PC-9 (cell line): Measurements from ENCODE around the gene SHC3.

Source experiments
- EZH2 ChIP-seq: fragments of 200-600 bp; sonication (generic); IDR thresholded peaks from 2 replicates; pipeline ENCODE4 v1.8.0; 2017; ENCODE audit warnings: antibody characterized with exemption, low read depth
- TF ChIP-seq, protein P1 (sequence below): fragments of 200-600 bp; sonication (generic); conservative IDR thresholded peaks from 2 replicates; pipeline ENCODE4 v1.6.1; 2017; ENCODE audit warnings: mixed run types, antibody characterized with exemption, mild to moderate bottlenecking, moderate library complexity

DNA sequence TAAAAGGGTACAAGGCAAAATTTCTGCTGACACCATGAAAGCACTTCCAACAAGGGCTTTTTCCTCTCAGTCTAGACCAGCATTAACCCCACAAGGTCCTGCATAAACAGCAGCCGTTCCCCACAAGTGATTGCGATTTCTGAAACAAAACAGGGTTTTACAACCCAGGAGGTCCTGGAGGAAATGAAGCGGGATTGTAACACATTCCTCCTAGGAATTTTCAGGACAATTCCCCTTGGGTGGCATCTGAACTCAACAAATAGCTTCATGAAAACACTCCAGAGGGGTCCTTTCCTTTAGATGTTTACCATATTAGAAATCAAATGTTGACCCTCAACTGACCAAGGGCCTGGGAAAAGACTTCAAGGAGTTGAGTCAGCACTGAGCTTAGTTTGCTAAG is 36.7 kb upstream of the SHC3 start:
- TF ChIP-seq, protein P1, sequence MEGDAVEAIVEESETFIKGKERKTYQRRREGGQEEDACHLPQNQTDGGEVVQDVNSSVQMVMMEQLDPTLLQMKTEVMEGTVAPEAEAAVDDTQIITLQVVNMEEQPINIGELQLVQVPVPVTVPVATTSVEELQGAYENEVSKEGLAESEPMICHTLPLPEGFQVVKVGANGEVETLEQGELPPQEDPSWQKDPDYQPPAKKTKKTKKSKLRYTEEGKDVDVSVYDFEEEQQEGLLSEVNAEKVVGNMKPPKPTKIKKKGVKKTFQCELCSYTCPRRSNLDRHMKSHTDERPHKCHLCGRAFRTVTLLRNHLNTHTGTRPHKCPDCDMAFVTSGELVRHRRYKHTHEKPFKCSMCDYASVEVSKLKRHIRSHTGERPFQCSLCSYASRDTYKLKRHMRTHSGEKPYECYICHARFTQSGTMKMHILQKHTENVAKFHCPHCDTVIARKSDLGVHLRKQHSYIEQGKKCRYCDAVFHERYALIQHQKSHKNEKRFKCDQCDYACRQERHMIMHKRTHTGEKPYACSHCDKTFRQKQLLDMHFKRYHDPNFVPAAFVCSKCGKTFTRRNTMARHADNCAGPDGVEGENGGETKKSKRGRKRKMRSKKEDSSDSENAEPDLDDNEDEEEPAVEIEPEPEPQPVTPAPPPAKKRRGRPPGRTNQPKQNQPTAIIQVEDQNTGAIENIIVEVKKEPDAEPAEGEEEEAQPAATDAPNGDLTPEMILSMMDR, result no peak
- no peak for TF ChIP-seq EZH2
